Esophagus muscularis mucosa (tissue), 4 donors: ENCODE measurements around the gene ANKRD13C.

Source experiments
- CTCF ChIP-seq, 3 experiments: fragments of 200-600 bp in 2 of 3; fragments of 450-650 bp in 1 of 3; sonication (generic) in 2 of 3; IDR thresholded peaks; one replicate each; pipeline ENCODE4 v1.5.1; 2017 to 2019; ENCODE audit warnings: antibody characterized with exemption in 3 of 3, mild to moderate bottlenecking in 2 of 3, moderate library complexity in 1 of 3
- EP300 ChIP-seq: sonication (generic); formaldehyde crosslinking; IDR thresholded peaks from one replicate; pipeline ENCODE4 v1.6.1; 2017; ENCODE audit warnings: antibody characterized with exemption
- POLR2A ChIP-seq: fragments of 450-650 bp; IDR thresholded peaks from one replicate; pipeline ENCODE4 v1.6.1; 2017; ENCODE audit warnings: antibody characterized with exemption, moderate library complexity, mild to moderate bottlenecking, low read depth
- POLR2AphosphoS5 ChIP-seq, 2 donors: sonication (generic); formaldehyde crosslinking; IDR thresholded peaks; one replicate each; pipeline ENCODE4 v1.6.1; 2017; ENCODE audit warnings: antibody characterized with exemption in 2 of 2

DNA sequence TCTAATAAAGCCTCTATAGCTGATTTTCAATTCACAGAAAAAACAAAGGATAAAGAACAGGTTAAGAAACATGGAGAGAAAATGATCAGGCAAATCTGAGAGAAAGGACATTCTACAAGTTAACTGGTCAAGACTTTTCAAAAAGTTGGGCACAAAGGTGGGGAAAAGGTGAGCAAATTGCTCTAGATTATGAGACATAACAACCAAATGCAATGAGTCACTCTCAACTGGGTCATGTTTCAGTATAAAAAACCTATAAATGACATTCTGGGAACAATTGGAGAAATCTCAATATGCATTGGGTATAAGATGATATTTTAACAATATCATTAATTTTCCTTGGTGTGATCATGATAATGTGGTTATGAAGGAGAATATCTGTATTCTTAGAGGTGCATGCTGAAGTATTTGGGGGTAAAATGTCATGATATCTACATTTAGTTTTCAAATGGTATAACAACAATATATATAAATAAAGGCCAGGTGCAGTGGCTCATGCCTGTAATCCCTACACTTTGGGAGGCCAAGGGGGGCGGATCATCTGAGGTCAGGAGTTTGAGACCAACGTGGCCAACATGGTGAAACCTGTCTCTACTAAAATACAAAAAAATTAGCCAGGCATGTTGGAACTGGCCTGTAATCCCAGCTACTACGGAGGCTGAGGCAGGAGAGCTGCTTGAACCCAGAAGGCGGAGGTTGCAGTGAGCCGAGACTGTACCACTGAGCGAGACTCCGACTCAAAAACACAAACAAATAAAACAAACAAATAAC, 27.0 kb downstream of the ANKRD13C start:
- TF ChIP-seq CTCF (IDR thresholded peaks at IDR 0.05) (no peak), POLR2AphosphoS5 (IDR thresholded peaks at IDR 0.05) (no peak), POLR2A (no peak), EP300 (no peak)
